ENCODE results near the gene GJA4.

The GJA4 gene

DNA sequence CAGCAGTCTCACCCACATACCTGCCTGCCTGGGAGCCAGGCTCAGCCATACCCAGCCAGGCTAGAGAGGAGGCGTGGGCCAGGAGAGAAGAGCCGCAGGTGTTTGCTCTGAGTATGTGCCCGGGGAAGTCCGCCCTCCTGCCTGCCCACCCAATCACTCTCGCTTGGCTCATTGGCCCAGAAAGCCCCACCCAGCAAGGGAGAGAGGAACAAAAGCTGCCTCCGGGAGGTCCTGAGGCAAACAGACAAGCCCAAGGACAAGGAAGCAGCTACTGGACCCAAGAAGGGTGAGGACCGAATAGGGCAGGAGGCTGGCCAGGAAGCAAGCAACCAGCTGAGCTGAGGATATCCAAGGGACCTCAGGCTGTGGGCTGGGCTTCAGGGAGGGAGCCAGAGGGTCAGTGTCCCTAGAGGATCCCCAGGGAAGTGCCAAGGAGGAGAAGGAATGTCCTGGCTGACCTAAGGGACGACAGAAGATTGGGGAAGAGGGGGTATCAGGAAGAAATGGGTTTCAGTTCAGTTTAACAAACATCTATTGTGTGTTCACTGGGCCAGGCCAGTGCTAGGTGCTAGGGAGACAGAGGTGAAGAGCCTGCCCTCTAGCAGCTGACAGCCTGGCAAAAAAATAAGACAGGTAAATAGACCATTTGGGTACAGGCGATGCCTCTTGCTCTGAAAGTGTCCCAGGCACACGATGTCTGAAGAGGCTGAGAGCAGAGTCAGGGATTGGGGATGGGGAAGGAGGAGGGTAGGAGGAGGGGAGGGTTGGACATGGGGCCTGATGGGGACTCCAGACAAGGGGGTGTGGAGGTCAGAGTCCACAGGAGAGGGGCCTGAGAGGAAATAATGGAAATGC lies 33.1 kb upstream of the GJA4 start, which contains the start of gene GJB4:
Gene GJB4, plus strand, starts transcription at position 238 of the 855 bp plus-strand sequence. CDS start 1,515 bp downstream, outside the sequence.
- peak; percentile 6; the same call in 1 of the 3 replicates for ATAC-seq (ENCODE audit: low read depth)
- Histone ChIP-seq H3K4me1 (ENCODE audit: insufficient read depth, poor library complexity, severe bottlenecking) (peaks cover 46% of the 10 kb centered on the region), H3K27ac (ENCODE audit: poor library complexity, severe bottlenecking) (peak within 1 kb of the TSS; percentile 56), H3K27me3 (ENCODE audit: insufficient read depth, poor library complexity, severe bottlenecking) (no peaks in the 10 kb centered on the region), H3K36me3 (ENCODE audit: low read depth) (peaks cover 18% of the 10 kb centered on the region), H3K9me3 (ENCODE audit: severe bottlenecking) (no peaks in the 10 kb centered on the region), H3K4me3 (ENCODE audit: severe bottlenecking) (no peak within 1 kb of the TSS)
- peak; percentile 13 for TF ChIP-seq CTCF (IDR thresholded peaks at IDR 0.05; ENCODE audit: poor library complexity, severe bottlenecking)
- no peak for DNase-seq (ENCODE audit: low spot score)

GRCh38 chr1:34761176-34761761 lies 31.5 kb upstream of the GJA4 start:
- Histone ChIP-seq H3K9me3 (ENCODE audit: severe bottlenecking) (no peaks in the 10 kb centered on the region), H3K4me1 (ENCODE audit: insufficient read depth, poor library complexity, severe bottlenecking) (peaks cover 39% of the 10 kb centered on the region), H3K27ac (ENCODE audit: poor library complexity, severe bottlenecking) (peak overlapping the region; percentile 92), H3K36me3 (ENCODE audit: low read depth) (peaks cover 18% of the 10 kb centered on the region), H3K27me3 (ENCODE audit: insufficient read depth, poor library complexity, severe bottlenecking) (no peaks in the 10 kb centered on the region), H3K4me3 (ENCODE audit: severe bottlenecking) (no peak overlapping the region)
- ATAC-seq (ENCODE audit: low read depth) (no peak), DNase-seq (ENCODE audit: low spot score) (no peak)
- no peak for TF ChIP-seq CTCF (IDR thresholded peaks at IDR 0.05; ENCODE audit: poor library complexity, severe bottlenecking)

- Histone ChIP-seq H3K27ac (ENCODE audit: poor library complexity, severe bottlenecking) (peak overlapping the region; percentile 92), H3K9me3 (ENCODE audit: severe bottlenecking) (no peaks in the 10 kb centered on the region), H3K4me1 (ENCODE audit: insufficient read depth, poor library complexity, severe bottlenecking) (peaks cover 37% of the 10 kb centered on the region), H3K4me3 (ENCODE audit: severe bottlenecking) (no peak overlapping the region), H3K27me3 (ENCODE audit: insufficient read depth, poor library complexity, severe bottlenecking) (no peaks in the 10 kb centered on the region), H3K36me3 (ENCODE audit: low read depth) (peaks cover 16% of the 10 kb centered on the region)
- ATAC-seq (ENCODE audit: low read depth), result no peak
- no peak for DNase-seq (ENCODE audit: low spot score)
- TF ChIP-seq CTCF (IDR thresholded peaks at IDR 0.05; ENCODE audit: poor library complexity, severe bottlenecking), result no peak
These were observed 31.0 kb upstream of the GJA4 start for GRCh38 chr1:34761776-34762307.

GRCh38 chr1:34762474-34763141 lies 30.2 kb upstream of the GJA4 start:
- TF ChIP-seq CTCF (IDR thresholded peaks at IDR 0.05; ENCODE audit: poor library complexity, severe bottlenecking), result no peak
- H3K4me3 ChIP-seq (ENCODE audit: severe bottlenecking), result no peak overlapping the region
- H3K27ac ChIP-seq (ENCODE audit: poor library complexity, severe bottlenecking), result peak overlapping the region; percentile 92
- peaks cover 8% of the 10 kb centered on the region; the same call in 1 of the 2 replicates for H3K36me3 ChIP-seq (ENCODE audit: low read depth)
- H3K27me3 ChIP-seq (ENCODE audit: insufficient read depth, poor library complexity, severe bottlenecking), result no peaks in the 10 kb centered on the region
- DNase-seq (ENCODE audit: low spot score) (no peak), ATAC-seq (ENCODE audit: low read depth) (peak; percentile 46)
- H3K4me1 ChIP-seq (ENCODE audit: insufficient read depth, poor library complexity, severe bottlenecking), result peaks cover 37% of the 10 kb centered on the region
- no peaks in the 10 kb centered on the region for H3K9me3 ChIP-seq (ENCODE audit: severe bottlenecking)

All from RWPE2 (cell line).